ENCODE results near the gene NEMP2. TPM values are rescaled to one million over a fixed set of nuclear protein-coding genes. Genes with fewer than 3 reads are reported as not detected.

NEMP2 gene
- total RNA-seq, 2 donors from 2014 or later = 3.2 to 3.6 TPM

- Histone ChIP-seq H3K36me3 (peaks cover 3% of the 10 kb centered on the region), H3K4me3 (no peak overlapping the region), H3K4me1 (ENCODE audit: control insufficient read depth in 1 of 2, low read depth in 2 of 2) (no peaks in the 10 kb centered on the region), H3K27me3 (replicated peaks; ENCODE audit: insufficient read depth) (no peaks in the 10 kb centered on the region), H3K9me3 (no peaks in the 10 kb centered on the region), H3K27ac (no peak overlapping the region)
- ATAC-seq (ENCODE audit: insufficient number of reproducible peaks, low FRiP score, low read depth) (no peak), DNase-seq (ENCODE audit: low spot score) (no peak)
- no peak for TF ChIP-seq CTCF (IDR thresholded peaks at IDR 0.05)
Measured at GRCh38 chr2:190507135-190507534, 27.4 kb downstream of the NEMP2 start.

- H3K9me3 ChIP-seq = no peaks in the 10 kb centered on the region
- no peaks in the 10 kb centered on the region for H3K27me3 ChIP-seq (replicated peaks; ENCODE audit: insufficient read depth)
- no peaks in the 10 kb centered on the region for H3K4me1 ChIP-seq (ENCODE audit: control insufficient read depth in 1 of 2, low read depth in 2 of 2)
- peaks cover 3% of the 10 kb centered on the region for H3K36me3 ChIP-seq
- ATAC-seq (ENCODE audit: insufficient number of reproducible peaks, low FRiP score, low read depth) = no peak
- no peak for DNase-seq (ENCODE audit: low spot score)
- no peak for TF ChIP-seq CTCF (IDR thresholded peaks at IDR 0.05)
- H3K4me3 ChIP-seq = no peak overlapping the region
- no peak overlapping the region for H3K27ac ChIP-seq
Measured at GRCh38 chr2:190506666-190507065, 27.9 kb downstream of the NEMP2 start.

- DNase-seq (ENCODE audit: low spot score) (no peak), ATAC-seq (ENCODE audit: insufficient number of reproducible peaks, low FRiP score, low read depth) (no peak)
- no peak for TF ChIP-seq CTCF (IDR thresholded peaks at IDR 0.05)
- no peak overlapping the region for H3K27ac ChIP-seq
- no peaks in the 10 kb centered on the region for H3K9me3 ChIP-seq
- H3K4me1 ChIP-seq (ENCODE audit: control insufficient read depth in 1 of 2, low read depth in 2 of 2) = no peaks in the 10 kb centered on the region
- no peaks in the 10 kb centered on the region for H3K27me3 ChIP-seq (replicated peaks; ENCODE audit: insufficient read depth)
- H3K36me3 ChIP-seq = peaks cover 3% of the 10 kb centered on the region
- H3K4me3 ChIP-seq = no peak overlapping the region
Measured at GRCh38 chr2:190505696-190506095, 28.8 kb downstream of the NEMP2 start.

- DNase-seq (ENCODE audit: low spot score) (no peak), ATAC-seq (ENCODE audit: insufficient number of reproducible peaks, low FRiP score, low read depth) (no peak)
- no peaks in the 10 kb centered on the region for H3K4me1 ChIP-seq (ENCODE audit: control insufficient read depth in 1 of 2, low read depth in 2 of 2)
- no peak for TF ChIP-seq CTCF (IDR thresholded peaks at IDR 0.05)
- peaks cover 3% of the 10 kb centered on the region for H3K36me3 ChIP-seq
- no peaks in the 10 kb centered on the region for H3K9me3 ChIP-seq
- no peak overlapping the region for H3K27ac ChIP-seq
- H3K27me3 ChIP-seq (replicated peaks; ENCODE audit: insufficient read depth) = no peaks in the 10 kb centered on the region
- H3K4me3 ChIP-seq = no peak overlapping the region
Measured at GRCh38 chr2:190504912-190505311, 29.6 kb downstream of the NEMP2 start.

GRCh38 chr2:190503088-190503487 is 31.4 kb downstream of the NEMP2 start:
- no peak for ATAC-seq (ENCODE audit: insufficient number of reproducible peaks, low FRiP score, low read depth)

More at GRCh38 chr2:190503088-190503487, 31.4 kb downstream of the NEMP2 start:
- Histone ChIP-seq H3K27ac (no peak overlapping the region), H3K4me3 (no peak overlapping the region), H3K4me1 (ENCODE audit: control insufficient read depth in 1 of 2, low read depth in 2 of 2) (no peaks in the 10 kb centered on the region), H3K9me3 (no peaks in the 10 kb centered on the region), H3K36me3 (peaks cover 3% of the 10 kb centered on the region), H3K27me3 (replicated peaks; ENCODE audit: insufficient read depth) (no peaks in the 10 kb centered on the region)
- DNase-seq (ENCODE audit: low spot score) = no peak
- no peak for TF ChIP-seq CTCF (IDR thresholded peaks at IDR 0.05)

Measured in thoracic aorta (tissue), 2 donors.